NAMALWA (cell line): ENCODE results near the gene TRIM28.
A peak's percentile ranks its signal among the peaks of the same experiment; 100 is the strongest.

Source experiments
- DNase-seq: peaks from one replicate; pipeline ENCODE4 v3.0.0-alpha.2; 2015; ENCODE audit warnings: low spot score

Gene TRIM28

DNA sequence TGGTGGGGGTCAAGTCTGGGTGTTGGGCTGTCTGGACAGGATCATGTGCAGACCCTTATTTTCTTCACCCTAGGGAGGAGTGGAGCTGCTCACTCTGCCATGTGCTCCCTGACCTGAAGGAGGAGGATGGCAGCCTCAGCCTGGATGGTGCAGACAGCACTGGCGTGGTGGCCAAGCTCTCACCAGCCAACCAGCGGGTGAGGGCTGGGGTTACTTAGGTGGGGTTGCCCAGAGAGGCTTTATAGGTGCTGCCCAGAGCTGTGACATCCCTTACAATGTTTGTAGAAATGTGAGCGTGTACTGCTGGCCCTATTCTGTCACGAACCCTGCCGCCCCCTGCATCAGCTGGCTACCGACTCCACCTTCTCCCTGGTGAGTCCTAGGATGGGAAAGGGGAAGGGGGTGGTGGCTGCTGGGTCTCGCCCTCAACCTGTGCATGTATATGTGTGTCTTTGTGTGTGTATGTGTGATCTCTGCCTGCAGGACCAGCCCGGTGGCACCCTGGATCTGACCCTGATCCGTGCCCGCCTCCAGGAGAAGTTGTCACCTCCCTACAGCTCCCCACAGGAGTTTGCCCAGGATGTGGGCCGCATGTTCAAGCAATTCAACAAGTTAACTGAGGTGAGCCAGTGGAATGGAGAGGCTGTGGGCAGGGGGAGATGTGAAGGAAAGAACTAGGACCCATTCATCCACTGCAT is 5.9 kb downstream of the TRIM28 start:
- DNase-seq, result no peak

DNA sequence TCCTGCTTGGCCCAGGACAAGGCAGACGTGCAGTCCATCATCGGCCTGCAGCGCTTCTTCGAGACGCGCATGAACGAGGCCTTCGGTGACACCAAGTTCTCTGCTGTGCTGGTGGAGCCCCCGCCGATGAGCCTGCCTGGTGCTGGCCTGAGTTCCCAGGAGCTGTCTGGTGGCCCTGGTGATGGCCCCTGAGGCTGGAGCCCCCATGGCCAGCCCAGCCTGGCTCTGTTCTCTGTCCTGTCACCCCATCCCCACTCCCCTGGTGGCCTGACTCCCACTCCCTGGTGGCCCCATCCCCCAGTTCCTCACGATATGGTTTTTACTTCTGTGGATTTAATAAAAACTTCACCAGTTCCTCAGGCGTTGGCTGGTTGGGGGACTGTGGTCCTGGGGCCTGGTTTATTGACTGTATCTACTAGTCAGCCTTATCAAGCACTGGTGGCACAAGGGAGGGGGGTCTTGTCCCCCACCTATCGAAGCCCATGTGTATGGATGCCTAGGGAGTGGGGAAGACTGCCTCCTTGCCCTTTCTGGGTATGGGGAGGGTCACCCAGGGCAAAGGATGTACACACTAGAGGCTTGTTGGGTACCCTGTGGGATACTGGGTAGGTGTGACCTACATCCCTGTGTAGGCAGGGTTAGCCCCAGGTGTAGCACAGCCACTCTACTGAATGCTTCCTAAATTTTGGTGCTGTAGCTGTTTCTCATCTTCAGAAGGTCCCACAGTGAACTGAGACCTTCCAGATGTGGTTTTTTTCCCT is 6.7 kb downstream of the TRIM28 start:
- peak; percentile 27 for DNase-seq

DNA sequence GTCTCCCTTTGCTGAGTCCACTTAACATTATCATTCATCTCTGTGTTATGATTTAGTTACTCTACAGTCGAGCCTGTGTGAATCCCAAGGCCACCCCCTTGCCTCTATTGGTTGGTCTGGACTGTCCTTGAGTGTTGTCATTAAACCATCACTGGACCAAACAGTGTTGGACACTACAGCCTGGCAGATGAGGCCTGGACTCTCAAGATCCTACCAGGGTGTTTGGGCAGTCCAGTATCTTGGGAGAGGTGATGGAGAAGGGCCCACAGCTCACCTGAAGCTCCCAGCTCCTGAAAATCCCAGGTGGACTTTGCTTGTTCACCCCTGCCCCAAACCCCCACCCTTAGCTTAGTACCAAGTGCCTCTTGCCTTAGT is 7.2 kb downstream of the TRIM28 start:
- no peak for DNase-seq

DNA sequence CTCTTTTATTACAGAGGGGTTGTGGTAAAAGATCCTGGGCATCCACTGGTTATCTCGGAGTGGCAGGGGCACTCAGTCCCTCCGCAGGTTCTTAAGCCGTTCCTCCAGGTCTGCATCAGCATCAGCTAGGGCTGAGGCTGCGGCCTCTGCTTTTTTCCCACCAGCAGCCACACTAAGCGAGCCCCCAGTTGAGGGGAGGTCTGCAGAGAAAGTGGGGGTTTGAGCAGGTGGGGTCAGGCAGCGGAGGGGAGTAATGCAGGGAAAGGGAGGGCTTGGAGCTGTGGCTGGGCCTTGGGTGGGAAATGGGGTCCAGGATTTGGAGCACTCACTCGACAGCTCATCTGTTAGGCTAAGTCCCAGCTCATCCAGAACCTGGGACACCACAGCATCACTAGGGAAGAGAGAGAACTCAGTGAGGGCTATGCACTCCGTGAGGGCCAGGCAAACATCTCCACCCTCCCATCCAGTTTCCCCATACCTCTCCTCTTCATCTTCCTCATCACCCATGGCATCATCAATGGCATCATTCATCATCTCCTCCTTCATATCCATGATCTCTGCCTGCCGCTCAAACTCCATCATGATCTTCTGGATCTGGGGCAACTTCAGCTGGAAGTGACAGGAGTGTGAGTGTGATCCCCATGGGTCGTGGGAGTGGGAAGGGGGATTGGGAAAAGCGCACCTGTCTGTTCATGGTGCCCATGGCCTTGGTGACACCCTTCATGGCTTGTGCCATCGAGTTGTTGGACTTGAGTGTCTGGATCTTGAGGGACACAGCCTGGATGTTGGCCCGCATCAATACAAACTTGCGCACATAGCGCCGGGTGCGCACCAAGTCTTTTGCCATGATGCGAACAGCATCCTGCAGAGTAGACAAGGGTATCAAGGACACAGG is 8.0 kb downstream of the TRIM28 start:
- DNase-seq, result peak; percentile 35

DNA sequence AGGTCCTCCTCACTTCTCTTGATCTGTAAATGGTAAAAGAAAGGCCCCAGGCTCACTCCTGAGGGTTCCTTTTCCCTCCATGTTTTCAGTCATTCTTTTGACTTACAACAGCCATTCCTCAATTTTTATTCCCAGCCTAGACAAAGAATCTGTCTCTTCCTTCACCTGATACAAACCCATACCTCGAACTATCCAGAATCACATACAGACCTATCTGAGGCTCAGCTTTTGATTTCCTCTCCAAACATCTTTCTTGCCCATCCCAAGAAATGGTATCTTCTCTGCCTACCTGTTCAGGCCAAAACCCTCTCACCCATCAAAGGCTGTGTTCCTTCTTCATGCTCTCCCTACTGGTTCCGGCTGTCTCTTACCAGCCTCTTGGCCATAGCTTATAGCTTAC is 8.8 kb downstream of the TRIM28 start:
- peak; percentile 33 for DNase-seq

DNA sequence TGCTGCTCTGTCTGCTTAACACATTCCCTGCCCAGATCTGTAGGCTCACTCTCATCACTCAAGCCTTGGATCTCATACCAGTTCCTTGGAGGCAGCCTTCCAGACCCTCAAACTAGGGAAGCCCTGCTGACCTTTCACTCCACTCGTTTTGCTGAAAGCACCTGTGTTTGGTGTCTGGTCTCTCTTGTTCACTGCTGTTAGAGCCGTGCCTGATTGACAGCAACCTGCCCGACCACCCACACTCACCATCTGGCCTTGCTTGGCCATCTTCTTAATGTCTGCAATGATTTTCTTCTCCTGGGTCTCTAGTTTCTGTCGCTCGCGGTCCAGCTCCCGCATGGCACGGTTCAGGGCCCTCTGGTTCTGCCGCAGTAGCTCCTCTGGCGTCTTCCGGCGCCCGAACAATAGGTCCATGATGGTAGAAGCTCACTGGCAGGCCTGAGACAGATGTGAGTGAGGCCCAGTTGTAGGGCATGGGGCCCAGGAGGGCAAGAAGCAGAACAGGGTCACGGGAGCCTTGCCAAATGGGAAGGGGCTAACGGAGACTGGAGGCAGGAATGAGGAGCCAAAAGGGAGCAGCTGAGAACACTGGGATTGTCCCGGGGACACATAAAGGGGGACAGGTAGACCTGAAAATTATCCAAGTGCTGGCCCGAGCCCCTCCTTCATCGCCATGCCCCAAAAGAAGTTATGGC is 10.1 kb downstream of the TRIM28 start:
- DNase-seq, result peak; percentile 42

DNA sequence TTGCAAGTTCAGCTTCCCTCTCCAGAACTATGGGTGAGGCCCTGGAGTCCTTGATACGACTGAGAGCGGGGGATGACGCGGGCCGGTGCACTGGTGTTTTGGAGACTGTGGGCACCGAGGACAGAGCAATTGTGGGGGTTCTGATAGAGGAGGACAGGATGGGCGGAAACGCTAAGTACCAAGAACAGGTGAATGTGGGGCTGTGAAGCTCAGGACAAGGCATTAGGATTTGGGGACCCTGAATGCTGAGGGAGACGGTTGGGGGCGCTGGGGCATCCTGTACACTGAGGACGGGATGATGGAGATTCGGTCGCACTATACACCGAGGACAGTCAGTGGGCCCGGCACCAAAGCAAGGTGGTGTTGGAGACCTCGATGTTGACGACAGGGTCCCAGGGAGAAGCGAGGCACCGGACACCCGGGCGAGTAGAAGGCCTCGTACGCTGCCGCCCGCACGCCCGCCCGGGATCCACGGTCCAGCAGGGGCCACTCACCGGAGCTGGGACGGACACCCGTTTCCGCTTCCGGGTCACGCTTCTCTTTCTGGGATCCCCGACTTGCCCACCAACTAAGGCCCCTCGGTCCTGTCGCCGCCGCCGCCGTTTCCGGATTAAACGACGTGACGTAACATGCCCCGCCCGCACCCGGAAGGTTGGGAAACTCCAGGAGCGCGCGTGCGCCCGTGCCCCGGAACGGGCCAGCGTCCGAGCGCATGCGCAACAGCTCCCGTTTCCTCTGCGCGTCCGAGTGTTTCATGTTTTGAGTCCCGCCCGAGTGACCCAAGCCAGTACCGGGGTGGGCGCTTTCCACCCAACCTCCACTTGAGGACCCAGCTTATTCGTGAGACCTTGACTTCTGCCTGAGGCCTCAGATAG is 10.9 kb downstream of the TRIM28 start, which contains the start of gene CHMP2A:
Gene CHMP2A (minus strand): TSS at position 612 of the 875 bp plus-strand sequence. CDS start 893 bp downstream, outside the sequence.
- DNase-seq, result peak; percentile 95

DNA sequence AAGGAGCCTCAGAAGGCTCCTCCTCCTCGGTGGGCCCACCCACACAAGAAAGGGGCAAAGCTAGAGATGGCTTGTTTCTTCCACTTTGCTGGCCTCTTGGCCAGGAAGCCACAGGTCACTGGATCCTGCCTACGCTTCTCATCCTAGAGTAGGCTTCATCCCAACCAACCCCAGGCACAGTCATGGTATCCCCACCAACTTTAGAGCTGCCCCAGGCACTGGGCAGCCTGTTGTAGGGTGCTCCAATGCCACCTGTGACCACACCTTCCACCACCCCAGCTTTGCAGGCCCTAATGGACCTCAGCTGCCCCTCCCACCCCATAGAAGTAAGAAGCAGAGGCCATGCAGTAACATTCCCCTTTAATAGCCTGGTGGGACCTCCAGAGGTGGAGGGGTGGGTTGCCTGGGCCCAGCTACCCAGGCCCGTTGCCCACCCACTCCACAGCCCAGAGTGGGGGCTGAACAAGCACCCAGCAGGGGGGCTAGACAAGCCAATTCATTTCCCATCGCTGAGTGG is 11.6 kb downstream of the TRIM28 start:
- DNase-seq, result no peak

DNA sequence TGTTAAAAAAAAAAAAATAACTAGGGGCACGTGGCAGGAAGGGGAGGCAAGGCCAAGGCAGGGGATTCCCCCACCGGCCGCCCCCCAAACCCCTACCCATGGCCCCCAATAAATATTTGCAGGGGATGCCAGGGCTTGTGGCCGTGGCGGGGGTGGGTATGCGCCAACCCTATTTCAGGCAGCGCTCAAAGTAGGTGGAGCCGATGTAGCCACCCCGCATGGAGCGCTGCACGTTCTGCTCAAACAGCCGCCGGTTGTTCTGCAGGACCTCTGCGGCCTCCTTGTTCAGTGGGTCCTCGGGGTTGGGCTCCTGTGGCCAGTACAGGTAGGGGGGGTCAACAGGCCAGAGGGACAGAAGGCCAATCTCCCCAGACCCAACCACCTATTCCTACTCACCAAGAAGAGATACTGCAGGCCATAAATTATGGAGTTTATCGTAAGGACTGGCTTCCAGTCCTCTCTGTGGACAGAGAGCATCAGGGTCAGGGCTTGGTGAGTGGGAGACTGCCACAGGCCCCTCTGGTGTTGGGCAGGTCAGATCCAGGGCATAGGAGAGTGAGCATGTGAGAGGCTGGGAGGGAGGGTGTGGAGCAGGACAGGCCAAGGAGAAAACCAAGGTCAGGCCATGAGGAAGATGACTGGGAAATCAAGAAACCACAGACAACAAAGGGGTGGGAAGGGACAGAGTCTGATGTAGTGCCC is 12.2 kb downstream of the TRIM28 start:
- DNase-seq, result no peak

DNA sequence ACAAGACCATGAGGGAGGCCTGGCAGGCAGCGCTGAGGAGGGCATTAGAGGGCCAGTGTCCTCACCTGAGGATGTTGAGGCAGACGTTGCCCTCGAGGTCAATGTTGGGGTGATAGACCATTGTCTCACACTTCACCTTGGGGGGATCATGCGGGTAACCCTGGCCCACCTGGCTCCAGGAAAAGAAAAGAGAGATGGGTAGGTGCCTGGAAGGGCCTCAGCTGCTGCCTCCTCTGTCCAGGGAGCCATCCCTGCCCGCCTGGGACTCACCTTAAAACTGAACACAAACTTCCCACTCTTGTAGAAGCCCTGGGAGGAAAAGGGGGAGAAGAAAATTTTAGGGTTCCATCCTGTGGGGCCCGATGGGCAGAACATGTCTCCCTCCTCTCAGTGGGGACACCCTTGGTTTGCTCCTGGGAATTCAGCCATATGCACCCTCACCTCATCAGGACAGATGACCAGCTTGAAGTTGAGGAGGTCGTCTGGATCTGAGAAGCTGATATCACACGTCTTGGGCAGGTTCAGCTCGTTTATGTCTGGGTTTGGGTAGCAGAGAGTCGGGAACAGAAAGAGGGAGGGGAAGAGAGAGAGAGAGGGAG is 12.9 kb downstream of the TRIM28 start:
- DNase-seq, result no peak

DNA sequence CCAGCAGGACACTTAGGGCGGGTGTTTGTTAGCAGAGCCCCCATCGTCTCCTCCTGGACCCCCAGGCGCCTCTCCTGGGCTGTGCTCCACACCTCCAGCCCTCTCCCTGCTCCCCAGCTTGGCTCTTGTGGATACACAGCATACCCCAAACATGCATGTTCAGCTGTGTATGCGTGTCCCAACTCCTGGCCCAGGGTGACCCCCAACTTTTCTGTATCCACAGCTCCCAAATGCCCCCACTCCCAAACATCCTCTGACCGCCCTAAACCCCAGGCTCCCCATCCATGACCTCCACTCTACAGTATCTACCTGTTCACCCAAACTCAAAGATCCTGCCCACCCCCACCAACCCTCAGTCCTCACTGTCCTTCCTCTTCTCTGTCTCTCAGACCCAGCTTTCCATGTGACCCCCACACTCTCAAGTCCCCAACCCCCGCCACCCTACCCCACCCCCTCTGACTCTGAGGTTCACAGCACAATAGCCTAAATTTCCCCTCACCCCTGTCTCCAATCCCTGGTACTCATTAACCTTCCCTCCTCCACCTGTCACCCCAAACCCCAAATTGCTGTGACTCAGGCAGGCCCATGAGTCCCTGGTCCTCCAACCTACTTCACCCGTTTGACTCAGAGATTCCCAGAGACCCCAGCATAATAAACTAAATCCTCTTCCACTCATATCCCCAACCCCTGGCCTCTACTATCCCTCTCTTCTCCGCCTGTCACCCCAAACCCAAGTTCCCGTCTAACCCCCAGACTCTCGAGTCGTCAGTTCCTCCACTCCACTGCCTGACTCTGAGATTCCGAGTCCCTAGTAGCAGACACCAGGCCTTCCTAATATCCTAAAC is 13.6 kb downstream of the TRIM28 start:
- DNase-seq, result peak; percentile 34

DNA sequence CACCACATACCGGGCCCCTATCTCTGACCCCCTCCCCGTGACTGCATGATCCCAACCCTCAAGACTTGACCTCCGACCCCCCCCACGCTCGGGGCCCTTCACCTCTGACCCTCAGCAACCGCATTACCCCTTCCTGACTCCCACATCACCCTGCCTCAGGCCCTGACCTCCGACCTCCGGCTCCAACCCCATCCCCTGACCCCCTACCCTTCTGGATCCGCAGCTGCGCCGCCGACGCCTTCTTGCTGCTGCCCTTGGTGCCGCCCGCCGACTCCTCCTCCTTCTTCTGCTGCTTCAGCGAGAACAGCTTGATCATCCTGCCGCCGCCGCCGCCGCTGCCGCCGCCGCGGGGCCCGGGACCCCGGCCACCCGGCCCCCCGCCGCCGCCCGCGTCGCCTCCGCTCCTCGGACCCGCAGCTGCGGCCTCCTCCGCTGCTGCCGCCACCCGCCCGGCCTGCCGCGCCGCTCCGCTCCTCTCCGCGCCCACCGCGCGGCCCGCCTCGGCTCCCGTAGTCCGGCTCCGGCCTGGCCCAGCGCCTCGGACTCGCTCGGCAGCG is 14.3 kb downstream of the TRIM28 start, which contains the start of gene UBE2M:
Gene UBE2M (minus strand): TSS at position 546 of the 557 bp plus-strand sequence. CDS start 230 bp downstream, at position 316.
- peak; percentile 66 for DNase-seq

DNA sequence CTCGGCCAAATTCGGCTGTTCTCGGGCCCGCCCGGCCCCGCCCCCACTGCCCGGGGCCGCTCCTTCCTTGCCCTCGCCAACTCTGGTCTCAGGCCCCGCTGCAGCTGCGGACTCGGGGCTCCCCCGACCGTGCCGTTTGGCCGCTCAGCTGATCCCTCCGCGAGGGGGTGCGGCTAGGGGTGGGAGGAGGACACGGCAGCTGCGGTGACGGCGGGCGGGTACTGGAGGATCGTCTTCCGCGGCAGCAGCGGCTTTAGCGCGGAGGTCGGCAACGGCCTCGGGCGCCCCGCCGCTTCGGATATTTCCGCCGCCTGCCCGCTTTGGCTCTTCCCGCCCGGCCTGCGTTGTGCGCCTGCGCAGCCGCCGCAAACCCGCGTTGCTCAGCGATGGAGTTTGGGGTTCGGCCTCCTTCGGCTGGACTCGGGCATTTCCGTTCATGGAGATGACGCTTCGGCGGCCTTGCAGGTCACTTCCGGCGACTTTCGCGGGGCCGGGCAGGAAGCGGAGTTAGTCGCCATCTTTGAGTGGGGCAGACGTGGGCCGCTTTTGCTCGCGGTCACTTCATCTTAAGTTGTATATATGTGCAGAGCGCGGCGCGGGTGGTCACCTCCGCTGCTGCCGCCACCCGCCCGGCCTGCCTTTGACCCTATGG is 14.9 kb downstream of the TRIM28 start:
- DNase-seq, result peak; percentile 99

DNA sequence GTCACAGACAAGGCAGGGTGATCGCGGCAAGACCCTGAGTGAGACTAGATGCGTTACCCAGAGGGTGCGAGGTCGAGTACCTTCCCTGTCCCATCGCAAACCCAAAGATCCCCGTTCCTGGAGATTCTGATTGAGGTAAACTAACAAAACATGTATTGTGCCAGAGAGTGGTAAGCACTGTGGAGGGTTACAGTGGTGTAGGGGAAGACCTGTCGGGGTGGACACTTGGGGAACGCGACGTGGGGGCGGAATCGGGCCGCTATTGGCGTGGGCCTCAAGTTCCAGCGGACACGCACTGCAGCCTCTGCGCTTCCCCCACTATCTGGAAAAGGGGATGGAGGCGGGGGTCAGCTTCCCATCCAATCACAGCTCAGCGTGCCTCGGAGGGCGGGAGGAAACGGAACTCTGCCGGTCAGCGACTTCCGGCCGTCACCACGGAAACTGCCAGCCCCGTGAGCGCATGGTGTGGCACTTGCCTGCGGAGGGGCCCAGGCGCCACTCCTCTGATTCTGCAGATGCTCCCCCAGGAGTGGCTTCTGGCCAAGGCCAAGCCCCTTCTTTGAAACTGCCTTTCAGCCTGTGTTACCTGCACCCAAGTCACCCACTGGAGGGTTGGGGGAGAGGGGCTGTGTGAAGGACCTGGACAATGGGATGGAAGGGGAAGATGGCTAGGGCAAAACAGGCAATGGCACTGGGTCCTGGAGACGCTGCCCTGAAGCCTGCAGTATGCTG is 15.6 kb downstream of the TRIM28 start:
- DNase-seq, result peak; percentile 91

DNA sequence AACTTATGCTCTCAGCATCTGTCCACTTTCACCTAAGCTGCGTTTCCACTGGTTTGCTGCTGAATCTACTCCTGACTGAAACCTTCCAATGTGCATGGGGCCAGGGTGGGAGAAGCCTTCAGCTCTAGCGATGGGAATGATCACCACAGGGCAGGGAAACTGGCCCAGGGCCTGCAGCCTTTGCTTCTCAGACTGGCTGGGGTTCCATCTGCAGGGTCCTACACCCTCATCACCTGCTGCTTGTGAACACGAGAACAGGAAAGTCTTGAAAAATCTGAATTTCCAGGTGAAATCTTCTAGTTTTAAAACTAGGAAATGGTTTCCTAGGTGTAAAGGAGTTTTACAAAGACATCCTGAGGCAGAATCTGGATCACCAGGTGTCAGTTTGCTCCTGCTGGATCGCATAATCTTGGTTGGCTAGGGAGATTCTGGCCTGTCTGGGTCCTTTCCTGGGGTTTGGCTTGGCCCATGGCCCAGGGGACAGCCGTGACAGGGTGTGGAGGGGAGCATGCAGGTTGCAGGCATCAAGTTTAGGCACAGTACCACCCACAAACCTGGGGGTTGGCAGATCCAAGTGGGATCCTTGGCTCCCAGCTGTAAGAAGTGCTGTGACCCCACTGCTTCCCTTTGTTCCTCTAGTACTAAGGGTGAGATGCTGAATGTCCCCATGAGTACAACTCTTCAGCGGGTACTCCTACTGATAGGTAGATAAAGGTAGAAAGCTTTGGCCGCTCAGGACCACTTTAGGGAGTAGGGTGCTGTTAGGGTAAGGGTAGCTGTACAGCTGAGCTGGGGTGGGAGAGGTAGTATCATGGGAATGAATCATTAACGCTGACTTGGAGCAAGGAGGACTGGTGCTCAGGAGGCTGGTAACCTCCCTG is 16.4 kb downstream of the TRIM28 start:
- DNase-seq, result no peak

DNA sequence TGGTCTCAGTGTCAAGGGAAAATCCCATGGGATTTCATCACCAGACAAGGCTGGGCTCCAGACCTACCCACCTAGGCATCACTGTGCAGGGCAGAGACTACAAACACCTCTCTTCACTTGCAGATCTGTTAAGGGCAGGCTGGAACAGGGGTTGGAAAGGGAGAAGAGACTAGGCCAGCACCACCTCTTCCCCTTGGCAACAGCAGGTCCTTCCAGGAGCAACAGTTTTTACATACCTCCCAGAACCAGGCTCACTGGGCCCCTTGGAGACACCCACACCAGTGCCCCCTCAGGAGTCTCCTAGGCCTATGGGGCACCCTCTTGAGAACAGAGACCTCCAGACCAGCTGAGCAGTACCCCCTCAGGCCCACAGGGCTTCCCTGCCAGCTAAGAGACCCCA is 17.1 kb downstream of the TRIM28 start:
- DNase-seq, result no peak
